ENCODE measurements around the gene LMBR1L.

GRCh38 chr12:49051373-49051764, 59.3 kb downstream of the LMBR1L start:
- TF ChIP-seq CTCF (IDR thresholded peaks at IDR 0.05) (no peak), MLX (CRISPR knock-in tag; IDR thresholded peaks at IDR 0.05) (no peak), FOXJ3 (CRISPR knock-in tag; IDR thresholded peaks at IDR 0.05; ENCODE audit: borderline replicate concordance) (no peak), ETV6 (CRISPR knock-in tag; IDR thresholded peaks at IDR 0.05) (no peak), ZBTB43 (CRISPR knock-in tag; IDR thresholded peaks at IDR 0.05) (no peak), MAX (CRISPR knock-in tag; IDR thresholded peaks at IDR 0.05) (no peak), ZBTB21 (CRISPR knock-in tag; IDR thresholded peaks at IDR 0.05; ENCODE audit: borderline replicate concordance) (no peak), ZNF138 (CRISPR knock-in tag; conservative IDR thresholded peaks at IDR 0.05) (no peak), E2F1 (CRISPR knock-in tag; IDR thresholded peaks at IDR 0.05) (no peak), KAT7 (CRISPR knock-in tag; IDR thresholded peaks at IDR 0.05; ENCODE audit: borderline replicate concordance) (no peak), JUN (CRISPR knock-in tag; IDR thresholded peaks at IDR 0.05) (no peak), NR2C2 (CRISPR knock-in tag; IDR thresholded peaks at IDR 0.05) (no peak)
